LNCaP clone FGC (cell line): ENCODE results near the gene PIMREG.

Experiments used
- DNase-seq: peaks from one replicate; pipeline ENCODE4 v3.0.0-alpha.2; 2011; ENCODE audit warnings: low read depth
- H3K4me3 ChIP-seq: 2 replicates; pipeline ENCODE4 v1.5.1; 2011; ENCODE audit warnings: mild to moderate bottlenecking, low read depth, low read length, control low read depth
- CTCF ChIP-seq: IDR thresholded peaks from 2 replicates; pipeline ENCODE4 v1.5.1; 2012; ENCODE audit warnings: mild to moderate bottlenecking; ENCODE audit not compliant: control insufficient read depth, insufficient read depth; ENCODE audit errors: extremely low read depth

Gene PIMREG

GRCh38 chr17:6496116-6496481 lies 51.8 kb downstream of the PIMREG start:
- no peak overlapping the region for H3K4me3 ChIP-seq
- no peak for TF ChIP-seq CTCF
- DNase-seq: no peak

GRCh38 chr17:6496640-6497441 lies 52.6 kb downstream of the PIMREG start:
- no peak for TF ChIP-seq CTCF
- no peak overlapping the region for H3K4me3 ChIP-seq
- DNase-seq: no peak

- no peak for TF ChIP-seq CTCF
- no peak overlapping the region for H3K4me3 ChIP-seq
- DNase-seq: no peak
These were observed 53.4 kb downstream of the PIMREG start for GRCh38 chr17:6497496-6498221.

- no peak for TF ChIP-seq CTCF
- no peak overlapping the region for H3K4me3 ChIP-seq
- no peak for DNase-seq
These were observed 54.1 kb downstream of the PIMREG start for GRCh38 chr17:6498356-6498755.

- DNase-seq: no peak
- no peak for TF ChIP-seq CTCF
- H3K4me3 ChIP-seq: no peak overlapping the region
These were observed 54.8 kb downstream of the PIMREG start for GRCh38 chr17:6498901-6499540.
